ENCODE results near the gene CSRP1. TPM values are rescaled to one million over a fixed set of nuclear protein-coding genes. Genes with fewer than 3 reads are reported as not detected.
A peak's percentile ranks its signal among the peaks of the same experiment; 100 is the strongest.
"Not testable (repeated sequence)": the region's sequence is repeated elsewhere in the genome, so short reads cannot be mapped to it uniquely, and the experiment has no call there.

Gene CSRP1
- total RNA-seq, 1 donor from 2014 or later = 11.4 TPM

DNA sequence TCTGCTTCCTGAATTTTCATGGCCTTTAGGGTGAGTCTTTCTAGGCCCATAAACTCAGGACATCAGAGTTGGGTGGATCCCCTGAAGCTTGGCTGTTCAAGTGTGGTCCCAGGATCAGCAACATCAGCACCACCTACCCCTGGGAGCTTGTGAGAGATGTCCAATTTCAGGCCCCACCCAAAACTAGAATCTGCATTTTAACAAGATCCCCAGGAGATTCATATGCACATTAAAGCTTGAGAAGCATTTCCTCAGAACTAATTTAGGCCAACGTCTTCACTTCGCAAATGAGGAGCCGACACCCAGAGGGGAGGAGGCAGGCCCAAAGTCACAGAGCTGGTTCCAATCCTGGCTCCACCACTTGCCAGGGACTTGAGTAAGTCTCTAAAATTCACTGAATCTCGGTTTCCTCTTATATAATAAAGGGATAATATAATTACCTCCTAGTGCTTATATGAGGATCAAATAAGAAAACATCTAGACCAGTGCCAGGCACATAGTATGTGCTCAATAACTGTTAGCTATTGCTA is 27.7 kb downstream of the CSRP1 start:
- Mint-ChIP-seq H3K4me1 (peaks cover 37% of the 10 kb centered on the region), H3K27ac (no peak overlapping the region), H3K36me3 (no peaks in the 10 kb centered on the region), H3K4me3 (no peak overlapping the region), H3K27me3 (ENCODE audit: low read depth) (peaks cover 12% of the 10 kb centered on the region), H3K9me3 (no peaks in the 10 kb centered on the region)
- TF ChIP-seq, protein P1, sequence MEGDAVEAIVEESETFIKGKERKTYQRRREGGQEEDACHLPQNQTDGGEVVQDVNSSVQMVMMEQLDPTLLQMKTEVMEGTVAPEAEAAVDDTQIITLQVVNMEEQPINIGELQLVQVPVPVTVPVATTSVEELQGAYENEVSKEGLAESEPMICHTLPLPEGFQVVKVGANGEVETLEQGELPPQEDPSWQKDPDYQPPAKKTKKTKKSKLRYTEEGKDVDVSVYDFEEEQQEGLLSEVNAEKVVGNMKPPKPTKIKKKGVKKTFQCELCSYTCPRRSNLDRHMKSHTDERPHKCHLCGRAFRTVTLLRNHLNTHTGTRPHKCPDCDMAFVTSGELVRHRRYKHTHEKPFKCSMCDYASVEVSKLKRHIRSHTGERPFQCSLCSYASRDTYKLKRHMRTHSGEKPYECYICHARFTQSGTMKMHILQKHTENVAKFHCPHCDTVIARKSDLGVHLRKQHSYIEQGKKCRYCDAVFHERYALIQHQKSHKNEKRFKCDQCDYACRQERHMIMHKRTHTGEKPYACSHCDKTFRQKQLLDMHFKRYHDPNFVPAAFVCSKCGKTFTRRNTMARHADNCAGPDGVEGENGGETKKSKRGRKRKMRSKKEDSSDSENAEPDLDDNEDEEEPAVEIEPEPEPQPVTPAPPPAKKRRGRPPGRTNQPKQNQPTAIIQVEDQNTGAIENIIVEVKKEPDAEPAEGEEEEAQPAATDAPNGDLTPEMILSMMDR (IDR thresholded peaks at IDR 0.05; ENCODE audit: unreplicated experiment) = no peak
- DNase-seq (ENCODE audit: low spot score in 2 of 2, unreplicated experiment in 2 of 2) = no peak

DNA sequence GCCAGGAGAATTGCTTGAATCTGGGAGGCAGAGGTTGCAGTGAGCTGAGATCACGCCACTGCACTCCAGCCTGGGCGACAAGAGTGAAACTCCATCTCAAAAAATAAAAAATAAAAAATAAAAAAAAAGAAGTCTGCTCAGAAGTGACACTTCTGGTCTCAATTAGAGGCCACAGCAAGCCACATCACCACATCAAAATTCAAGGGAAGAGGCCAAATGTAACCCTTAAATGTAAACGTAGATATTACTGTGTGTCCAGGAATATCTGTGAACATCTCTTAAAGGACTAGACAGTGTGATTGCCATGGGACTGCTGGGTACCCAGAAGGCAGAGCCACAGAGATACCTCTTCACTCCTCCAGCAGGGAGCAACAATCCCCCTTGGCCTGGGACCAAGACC is 28.3 kb downstream of the CSRP1 start:
- not testable (repeated sequence) for H3K27ac Mint-ChIP-seq; H3K4me3 Mint-ChIP-seq; DNase-seq (ENCODE audit: low spot score in 2 of 2, unreplicated experiment in 2 of 2); H3K36me3 Mint-ChIP-seq; H3K9me3 Mint-ChIP-seq
- Mint-ChIP-seq H3K27me3 (ENCODE audit: low read depth) (peaks cover 12% of the 10 kb centered on the region), H3K4me1 (peaks cover 37% of the 10 kb centered on the region)

DNA sequence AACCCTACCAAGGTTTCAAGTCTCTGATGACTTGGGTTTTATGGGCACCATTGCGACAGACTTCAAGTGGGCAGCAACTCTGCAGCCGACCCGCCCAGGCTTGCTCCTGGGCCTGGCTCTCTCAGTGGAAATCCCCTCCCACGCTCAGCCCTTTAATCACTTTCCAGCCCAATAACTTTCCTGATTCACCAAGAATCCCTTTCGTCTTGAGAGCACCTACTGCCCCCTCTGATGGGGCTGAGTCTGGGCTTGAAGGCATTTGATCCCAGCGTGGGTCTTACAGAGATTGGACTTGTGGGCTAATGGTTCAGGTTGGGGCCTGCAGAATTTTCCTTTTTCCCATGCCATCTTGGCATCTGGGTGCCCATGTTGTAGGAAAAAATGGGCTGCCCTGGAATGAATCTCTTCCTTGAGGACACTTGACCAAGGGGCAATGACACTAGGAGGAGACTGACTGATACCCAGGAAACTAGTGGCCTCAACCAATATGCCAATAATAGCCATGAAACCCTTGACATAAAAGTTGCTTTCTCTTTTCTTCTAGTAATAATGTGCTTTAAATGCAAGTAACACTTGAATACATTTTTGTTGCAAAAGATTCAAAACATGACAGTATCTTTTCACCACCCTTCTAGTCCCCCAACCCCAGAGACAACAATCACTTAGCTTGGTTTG is 30.1 kb downstream of the CSRP1 start:
- peaks cover 10% of the 10 kb centered on the region for H3K27me3 Mint-ChIP-seq (ENCODE audit: low read depth)
- no peaks in the 10 kb centered on the region for H3K9me3 Mint-ChIP-seq
- H3K36me3 Mint-ChIP-seq = no peaks in the 10 kb centered on the region
- DNase-seq (ENCODE audit: low spot score in 2 of 2, unreplicated experiment in 2 of 2) = no peak
- peak overlapping the region; percentile 86 for H3K27ac Mint-ChIP-seq
- H3K4me3 Mint-ChIP-seq = peak overlapping the region; percentile 20
- peaks cover 31% of the 10 kb centered on the region for H3K4me1 Mint-ChIP-seq
- TF ChIP-seq, protein P1 (IDR thresholded peaks at IDR 0.05; ENCODE audit: unreplicated experiment) = no peak

DNA sequence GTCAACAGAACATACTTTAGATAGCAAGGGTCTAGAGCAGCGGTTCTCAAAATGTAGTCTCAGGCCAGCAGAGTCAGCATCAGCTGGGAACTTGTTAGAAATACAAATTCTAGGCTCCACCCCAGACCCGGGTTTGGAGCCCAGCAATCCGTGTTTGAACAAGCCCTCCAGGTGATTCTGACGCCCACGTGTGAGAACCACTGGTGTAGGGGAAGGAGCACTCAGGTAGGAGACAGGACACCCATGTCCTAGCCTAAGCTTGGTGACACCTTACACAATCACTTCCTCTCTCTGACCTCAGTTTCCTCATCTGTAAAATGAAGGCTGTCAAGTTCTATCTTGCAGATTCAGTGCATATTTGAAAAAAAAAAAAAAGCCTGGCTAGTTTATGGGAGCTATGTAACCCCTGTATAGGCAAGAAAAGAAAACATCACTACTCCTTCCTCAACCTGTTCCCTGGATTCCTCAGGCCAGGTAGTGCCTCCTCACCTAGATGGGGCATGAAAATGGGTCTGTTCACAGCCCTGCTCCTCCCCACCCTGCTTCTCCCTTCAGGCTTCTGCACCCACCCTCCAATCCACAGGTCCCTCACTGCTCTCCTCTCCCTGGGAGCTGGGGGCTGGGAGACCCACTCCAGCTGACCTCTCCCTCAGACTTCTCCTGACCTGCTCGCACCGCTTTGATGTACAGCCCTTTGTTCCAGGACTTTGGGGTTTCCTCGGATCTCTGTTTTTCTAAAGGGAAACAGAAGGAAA is 30.8 kb downstream of the CSRP1 start:
- TF ChIP-seq, protein P1 (IDR thresholded peaks at IDR 0.05; ENCODE audit: unreplicated experiment) = no peak
- H3K9me3 Mint-ChIP-seq = no peaks in the 10 kb centered on the region
- peak overlapping the region; percentile 86 for H3K27ac Mint-ChIP-seq
- peaks cover 25% of the 10 kb centered on the region for H3K4me1 Mint-ChIP-seq
- H3K27me3 Mint-ChIP-seq (ENCODE audit: low read depth) = peaks cover 10% of the 10 kb centered on the region
- H3K4me3 Mint-ChIP-seq = peak overlapping the region; percentile 20
- DNase-seq (ENCODE audit: low spot score in 2 of 2, unreplicated experiment in 2 of 2) = no peak
- H3K36me3 Mint-ChIP-seq = no peaks in the 10 kb centered on the region

DNA sequence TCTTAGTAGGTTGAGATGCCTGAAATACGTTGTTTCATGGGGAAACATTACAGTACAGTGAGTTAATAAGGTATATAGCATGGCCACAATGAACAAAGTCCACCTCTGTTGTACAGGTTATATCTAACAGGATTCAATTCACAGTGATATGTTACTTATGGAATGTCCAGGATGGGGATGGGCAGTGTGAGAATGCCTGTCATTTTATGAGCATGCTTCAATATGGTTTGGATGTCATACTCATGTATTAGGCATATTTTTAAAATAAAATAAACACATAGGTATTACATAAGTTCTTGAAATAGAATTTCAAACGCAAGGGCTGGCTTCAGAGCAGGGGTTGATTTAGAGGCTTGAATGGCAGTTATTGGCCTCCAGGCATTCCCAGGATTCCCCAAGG is 31.8 kb downstream of the CSRP1 start:
- Mint-ChIP-seq H3K9me3 (no peaks in the 10 kb centered on the region), H3K36me3 (no peaks in the 10 kb centered on the region), H3K4me1 (peaks cover 24% of the 10 kb centered on the region), H3K27ac (no peak overlapping the region), H3K4me3 (no peak overlapping the region), H3K27me3 (ENCODE audit: low read depth) (peaks cover 7% of the 10 kb centered on the region)
- DNase-seq (ENCODE audit: low spot score in 2 of 2, unreplicated experiment in 2 of 2) = no peak
- TF ChIP-seq, protein P1 (IDR thresholded peaks at IDR 0.05; ENCODE audit: unreplicated experiment) = no peak

DNA sequence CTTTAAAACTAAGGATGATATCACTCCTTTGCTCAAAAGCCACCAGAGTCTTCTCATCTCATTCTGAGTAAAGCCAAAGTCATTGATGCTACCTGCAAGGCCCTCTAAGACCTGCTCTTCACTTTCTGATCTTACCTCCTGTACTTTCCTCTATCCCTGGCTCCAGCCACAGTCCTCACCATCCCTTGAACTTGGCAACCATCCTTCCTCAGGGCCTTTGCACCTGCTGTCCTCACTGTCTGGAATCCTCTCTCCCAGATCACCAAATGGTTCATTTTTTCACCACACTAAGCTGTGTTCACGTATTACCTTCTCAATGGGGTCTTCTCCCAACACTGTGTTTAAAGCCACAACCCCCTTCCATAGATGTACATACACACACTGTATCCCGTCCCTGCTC is 33.6 kb downstream of the CSRP1 start:
- no peaks in the 10 kb centered on the region for H3K9me3 Mint-ChIP-seq
- no peaks in the 10 kb centered on the region for H3K36me3 Mint-ChIP-seq
- peaks cover 2% of the 10 kb centered on the region for H3K27me3 Mint-ChIP-seq (ENCODE audit: low read depth)
- no peak overlapping the region for H3K27ac Mint-ChIP-seq
- no peak overlapping the region for H3K4me3 Mint-ChIP-seq
- peaks cover 26% of the 10 kb centered on the region for H3K4me1 Mint-ChIP-seq
- no peak for DNase-seq (ENCODE audit: low spot score in 2 of 2, unreplicated experiment in 2 of 2)
- TF ChIP-seq, protein P1 (IDR thresholded peaks at IDR 0.05; ENCODE audit: unreplicated experiment) = no peak

DNA sequence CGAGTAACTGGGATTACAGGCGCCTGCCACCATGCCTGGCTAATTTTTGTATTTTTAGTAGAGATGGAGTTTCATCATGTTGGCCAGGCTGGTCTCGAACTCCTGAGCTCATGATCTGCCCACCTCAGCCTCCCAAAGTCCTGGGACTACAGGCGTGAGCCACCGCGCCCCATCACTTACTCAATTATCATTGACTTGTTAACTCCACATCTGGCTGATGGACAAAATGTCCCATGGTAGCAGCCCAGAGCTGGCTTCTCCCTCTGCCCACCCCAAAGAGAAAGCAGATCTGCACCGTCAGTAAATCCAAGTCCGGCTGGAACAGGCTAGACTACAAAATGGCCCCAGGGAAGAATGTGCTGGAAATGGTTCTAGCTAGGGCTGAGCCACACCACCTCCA is 34.6 kb downstream of the CSRP1 start:
- not testable (repeated sequence) for H3K36me3 Mint-ChIP-seq; H3K4me3 Mint-ChIP-seq; H3K27ac Mint-ChIP-seq; H3K27me3 Mint-ChIP-seq (ENCODE audit: low read depth); DNase-seq (ENCODE audit: low spot score in 2 of 2, unreplicated experiment in 2 of 2); H3K9me3 Mint-ChIP-seq
- H3K4me1 Mint-ChIP-seq = peaks cover 31% of the 10 kb centered on the region

Data from mesothelial cell of epicardium (in vitro differentiated cells).